GM21526 (cell line): ENCODE results near the gene MAP3K8.

Experiments
- ATAC-seq: cut with Tn5 transposase; IDR thresholded peaks from one replicate; pipeline ENCODE4 v1.9.1; 2021; ENCODE audit warnings: moderate library complexity; ENCODE audit not compliant: unreplicated experiment, low FRiP score

Gene MAP3K8

DNA sequence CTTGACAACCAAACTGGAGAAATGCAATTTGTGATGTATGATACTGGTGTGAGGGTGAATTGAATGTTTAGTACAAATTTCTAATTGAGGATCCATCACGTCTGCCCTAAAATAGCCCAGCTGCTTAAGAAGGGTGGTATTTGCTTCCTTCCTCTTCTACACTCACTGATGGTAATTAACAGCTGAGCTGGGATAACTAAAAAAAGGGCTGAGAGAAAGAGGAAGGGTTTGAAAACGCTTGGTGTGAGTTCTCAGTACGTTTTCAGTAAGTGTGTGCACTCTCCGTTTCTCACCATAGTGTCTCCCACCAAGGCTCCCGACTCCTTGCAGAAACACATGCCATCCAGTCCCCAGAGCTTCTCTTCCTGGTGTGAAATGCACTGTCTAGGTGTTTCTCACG is 54.3 kb downstream of the MAP3K8 start:
- no peak for ATAC-seq

- no peak for ATAC-seq
Observed at GRCh38 chr10:30489346-30489745, 55.4 kb downstream of the MAP3K8 start.

- no peak for ATAC-seq
Observed at GRCh38 chr10:30490289-30491000, 56.5 kb downstream of the MAP3K8 start.

DNA sequence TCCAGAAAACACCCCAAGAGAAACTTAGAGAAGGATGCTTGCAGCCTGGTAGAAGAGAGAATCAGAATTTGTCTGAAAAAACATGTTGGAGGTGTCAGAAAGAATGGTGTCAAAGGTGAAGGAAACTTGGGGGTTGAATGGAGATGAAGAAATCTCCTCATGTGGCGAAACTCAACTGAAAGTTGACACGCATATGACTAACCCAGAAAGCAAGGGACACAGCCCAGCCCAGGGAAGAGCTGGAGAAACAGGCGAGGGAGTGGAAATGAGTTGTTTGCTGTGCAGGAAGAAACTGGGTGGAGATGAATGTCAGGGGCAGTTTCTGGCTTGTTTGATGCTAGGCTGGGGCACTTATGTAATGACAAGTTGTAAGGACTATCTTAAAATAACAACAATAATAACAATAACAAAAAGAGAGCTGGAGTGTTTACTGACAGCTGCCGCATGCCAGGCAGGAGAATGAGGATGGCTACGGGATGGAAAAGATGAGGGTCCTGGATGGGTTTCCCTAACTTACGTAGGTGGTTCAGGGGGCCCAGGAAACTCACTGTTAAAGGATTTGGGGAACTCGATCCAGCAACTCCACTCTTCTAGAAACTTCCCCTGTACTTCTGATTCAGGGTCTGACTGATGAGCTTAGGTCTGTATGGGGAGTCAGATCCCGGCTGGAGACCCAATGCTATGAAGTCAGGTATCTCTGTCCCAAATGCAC is 57.4 kb downstream of the MAP3K8 start:
- ATAC-seq, result no peak

- no peak for ATAC-seq
Observed at GRCh38 chr10:30491916-30492515, 58.0 kb downstream of the MAP3K8 start.

GRCh38 chr10:30493609-30494530 is 59.9 kb downstream of the MAP3K8 start:
- peak; percentile 37 for ATAC-seq

DNA sequence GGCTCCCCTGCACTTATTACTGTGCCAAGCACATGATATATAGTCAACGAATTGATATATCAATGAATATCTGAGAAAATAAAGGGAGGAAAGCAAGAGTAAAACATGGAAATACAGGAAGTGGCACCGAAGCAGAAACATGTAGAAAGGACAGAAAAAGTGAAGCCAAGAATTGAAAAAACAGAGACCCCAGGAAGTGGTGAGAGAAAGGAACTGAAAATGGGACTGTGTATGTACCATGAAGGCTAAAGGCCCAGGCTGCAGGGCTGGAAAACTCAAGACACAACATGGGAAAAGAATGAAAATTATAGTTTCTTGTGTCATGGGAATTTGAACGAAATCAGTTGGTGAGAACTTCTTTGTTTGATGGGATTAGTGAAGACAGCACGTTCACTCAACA is 60.6 kb downstream of the MAP3K8 start:
- ATAC-seq, result no peak

DNA sequence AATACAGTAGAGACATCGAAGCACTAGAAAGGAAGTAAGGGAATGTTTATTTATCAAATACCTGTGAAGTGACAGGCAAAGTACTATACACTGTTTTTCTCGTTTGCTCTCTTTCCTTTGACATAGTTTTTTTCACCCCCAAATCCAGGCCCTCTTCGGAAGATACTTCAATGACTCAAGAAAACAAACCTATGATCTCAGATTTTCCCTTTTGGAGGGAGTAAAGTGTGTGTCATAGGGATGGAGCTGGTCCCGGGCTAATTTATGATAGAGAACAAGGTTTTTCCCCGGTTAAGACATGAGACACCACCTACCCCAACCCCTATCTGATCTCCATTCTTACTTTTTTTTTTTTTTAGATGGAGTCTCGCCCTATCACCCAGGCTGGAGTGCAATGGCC is 61.7 kb downstream of the MAP3K8 start:
- ATAC-seq, result no peak

DNA sequence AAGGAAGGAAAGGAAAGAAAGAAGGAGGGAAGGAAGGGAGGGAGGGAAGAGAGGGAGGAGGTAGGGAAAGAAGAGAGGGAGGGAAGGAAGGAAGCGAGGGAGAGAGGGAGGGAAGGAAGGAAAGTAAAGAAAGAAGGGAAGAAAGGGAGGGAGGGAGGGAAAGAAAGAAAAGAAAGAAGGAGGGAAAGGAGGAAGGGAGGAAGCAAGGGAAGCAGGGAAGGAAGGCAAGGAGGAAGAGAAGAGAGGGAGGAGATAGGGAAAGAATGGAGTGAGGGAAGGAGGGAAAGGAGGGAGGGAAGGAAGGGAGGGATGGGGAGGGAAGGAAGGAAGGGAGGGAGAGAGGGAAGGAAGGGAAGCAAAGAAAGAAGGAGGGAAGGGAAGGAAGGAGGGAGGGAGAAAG is 65.8 kb downstream of the MAP3K8 start:
- no peak for ATAC-seq

DNA sequence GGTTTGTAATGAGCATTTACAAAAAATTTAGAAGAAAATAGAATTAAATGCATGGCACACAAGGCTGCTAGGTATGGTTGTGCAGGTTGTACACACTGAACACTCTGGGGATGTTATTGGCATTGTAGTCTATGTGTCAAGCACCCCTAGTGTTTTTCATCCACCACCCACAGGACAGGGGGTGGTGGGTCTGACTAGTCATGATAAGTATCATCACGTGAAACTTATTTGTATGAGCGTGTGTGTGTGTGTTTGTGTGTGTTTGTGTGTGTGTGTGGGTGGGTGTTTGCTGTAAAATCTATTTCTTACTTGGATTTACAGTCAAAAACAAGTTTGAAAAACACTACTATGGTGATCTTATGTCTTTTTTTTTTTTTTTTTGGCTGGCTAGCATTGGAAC is 66.5 kb downstream of the MAP3K8 start:
- ATAC-seq, result no peak

GRCh38 chr10:30500963-30501504 is 67.0 kb downstream of the MAP3K8 start:
- ATAC-seq, result no peak

DNA sequence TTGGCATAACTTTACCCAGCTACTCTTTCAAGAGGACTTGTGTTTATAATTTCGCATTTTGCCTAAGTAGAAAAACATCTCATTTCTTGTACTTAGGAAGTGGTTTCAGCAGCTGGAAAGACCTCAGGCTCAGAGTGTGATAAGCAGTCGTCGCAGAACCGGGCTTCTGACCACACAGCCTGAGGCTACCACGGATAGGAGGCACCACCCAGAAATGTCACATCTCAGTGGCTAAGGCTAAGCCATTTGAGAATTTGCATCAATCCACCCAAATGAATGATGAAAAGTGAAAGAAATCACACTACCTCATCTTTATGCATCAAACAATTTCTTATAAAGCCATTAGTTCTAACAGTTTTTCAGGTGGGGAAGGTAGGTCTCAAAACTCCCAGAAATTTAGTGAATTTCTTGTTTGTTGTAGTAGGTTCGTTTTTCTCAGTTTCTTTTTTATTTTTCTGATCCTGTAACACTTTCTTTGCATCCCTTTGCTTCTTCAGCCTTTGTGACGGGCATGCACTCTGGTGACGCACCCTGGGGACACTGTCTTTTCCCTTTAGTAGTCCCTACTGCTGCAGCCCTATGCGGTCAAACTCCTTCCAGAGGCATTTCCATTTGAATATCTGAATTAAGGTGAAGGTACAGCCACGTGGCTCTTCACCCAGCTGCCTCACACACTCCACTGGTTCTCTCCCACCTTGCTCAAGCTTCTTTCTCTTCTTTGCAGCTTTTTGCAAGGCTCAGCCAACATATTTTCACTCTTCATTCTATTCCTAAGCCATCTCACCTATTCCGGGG is 68.5 kb downstream of the MAP3K8 start:
- peak; percentile 56 for ATAC-seq

- no peak for ATAC-seq
Observed at GRCh38 chr10:30503700-30504266, 69.8 kb downstream of the MAP3K8 start.

- no peak for ATAC-seq
Observed at GRCh38 chr10:30505543-30506298, 71.7 kb downstream of the MAP3K8 start.

- no peak for ATAC-seq
Observed at GRCh38 chr10:30509508-30509907, 75.5 kb downstream of the MAP3K8 start.

DNA sequence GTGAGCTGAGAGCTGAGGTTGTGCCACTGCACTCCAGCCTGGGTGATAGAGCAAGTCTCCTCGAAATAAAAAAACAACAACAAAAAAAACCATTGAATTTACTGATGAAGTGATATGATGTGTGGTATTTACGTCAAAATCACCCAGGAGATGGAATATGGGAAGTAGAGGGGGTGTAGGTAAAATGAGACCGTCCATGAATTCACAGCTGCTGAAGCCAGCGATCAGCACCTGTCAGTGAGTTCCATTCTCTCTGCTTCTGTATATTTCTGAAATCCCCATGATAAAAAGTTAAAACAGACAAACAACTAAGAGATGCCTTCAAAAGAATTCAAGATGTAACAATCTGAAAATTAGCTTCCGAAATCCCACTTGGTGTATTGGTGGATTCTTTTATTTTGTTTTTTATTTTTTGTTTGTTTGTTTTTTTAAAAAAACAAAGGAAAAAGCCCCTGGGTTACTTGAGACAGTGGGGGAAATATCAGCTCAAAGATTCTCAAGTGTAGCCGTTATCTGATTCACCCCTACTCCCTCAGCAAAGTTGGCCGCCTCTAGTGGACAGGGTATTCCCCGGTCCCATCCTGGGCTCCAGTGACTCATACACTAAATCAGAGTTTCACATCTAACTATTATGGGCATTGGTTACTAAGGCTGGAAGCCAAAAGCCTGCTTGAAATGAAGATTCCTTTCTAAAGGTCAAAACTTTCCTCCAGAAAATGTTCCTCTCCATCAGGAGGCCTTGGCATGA is 76.4 kb downstream of the MAP3K8 start:
- peak; percentile 78 for ATAC-seq

- peak; percentile 35 for ATAC-seq
Observed at GRCh38 chr10:30510932-30511700, 77.1 kb downstream of the MAP3K8 start.
